ENCODE measurements around the gene SLF1. TPM values are rescaled to one million over a fixed set of nuclear protein-coding genes. Genes with fewer than 3 reads are reported as not detected.

The SLF1 gene
- total and polyA plus RNA-seq, 3 donors from 2014 or later: 12.0 to 49.4 (median 34.9) TPM

DNA sequence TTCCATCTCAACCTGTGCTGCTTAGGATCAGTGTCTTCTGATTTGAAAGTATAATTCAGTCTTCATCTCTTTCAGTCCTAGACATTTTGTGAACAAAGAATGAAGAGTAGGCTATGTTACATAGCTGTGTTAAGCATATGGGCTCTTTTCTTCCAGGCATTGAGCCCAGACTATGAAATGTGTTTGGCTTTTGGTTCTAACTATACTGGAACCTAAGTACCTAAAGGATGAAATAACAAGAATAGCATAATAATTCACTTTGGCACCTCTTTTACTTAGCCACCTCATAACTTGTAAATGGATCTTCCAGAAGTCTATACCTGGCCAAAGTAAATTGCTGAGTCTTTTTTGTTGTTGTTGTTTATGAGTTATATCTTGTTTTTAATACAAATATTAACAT is 71.4 kb downstream of the SLF1 start:
- no peak for DNase-seq
- no peak overlapping the region for H3K27ac ChIP-seq
- no peaks in the 10 kb centered on the region for H3K27me3 ChIP-seq
- H3K36me3 ChIP-seq (ENCODE audit: low read depth, missing control alignments): no peaks in the 10 kb centered on the region
- intact Hi-C loops (cut with DNase I; ENCODE audit: low total_unique reads): no loop called here
- H3K4me3 ChIP-seq: no peak overlapping the region
- H3K9me3 ChIP-seq: no peaks in the 10 kb centered on the region
- TF ChIP-seq, protein P1, sequence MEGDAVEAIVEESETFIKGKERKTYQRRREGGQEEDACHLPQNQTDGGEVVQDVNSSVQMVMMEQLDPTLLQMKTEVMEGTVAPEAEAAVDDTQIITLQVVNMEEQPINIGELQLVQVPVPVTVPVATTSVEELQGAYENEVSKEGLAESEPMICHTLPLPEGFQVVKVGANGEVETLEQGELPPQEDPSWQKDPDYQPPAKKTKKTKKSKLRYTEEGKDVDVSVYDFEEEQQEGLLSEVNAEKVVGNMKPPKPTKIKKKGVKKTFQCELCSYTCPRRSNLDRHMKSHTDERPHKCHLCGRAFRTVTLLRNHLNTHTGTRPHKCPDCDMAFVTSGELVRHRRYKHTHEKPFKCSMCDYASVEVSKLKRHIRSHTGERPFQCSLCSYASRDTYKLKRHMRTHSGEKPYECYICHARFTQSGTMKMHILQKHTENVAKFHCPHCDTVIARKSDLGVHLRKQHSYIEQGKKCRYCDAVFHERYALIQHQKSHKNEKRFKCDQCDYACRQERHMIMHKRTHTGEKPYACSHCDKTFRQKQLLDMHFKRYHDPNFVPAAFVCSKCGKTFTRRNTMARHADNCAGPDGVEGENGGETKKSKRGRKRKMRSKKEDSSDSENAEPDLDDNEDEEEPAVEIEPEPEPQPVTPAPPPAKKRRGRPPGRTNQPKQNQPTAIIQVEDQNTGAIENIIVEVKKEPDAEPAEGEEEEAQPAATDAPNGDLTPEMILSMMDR (IDR thresholded peaks at IDR 0.05): no peak
- no peak for TF ChIP-seq POLR2A (IDR thresholded peaks at IDR 0.05)
- H3K4me1 ChIP-seq: no peaks in the 10 kb centered on the region

DNA sequence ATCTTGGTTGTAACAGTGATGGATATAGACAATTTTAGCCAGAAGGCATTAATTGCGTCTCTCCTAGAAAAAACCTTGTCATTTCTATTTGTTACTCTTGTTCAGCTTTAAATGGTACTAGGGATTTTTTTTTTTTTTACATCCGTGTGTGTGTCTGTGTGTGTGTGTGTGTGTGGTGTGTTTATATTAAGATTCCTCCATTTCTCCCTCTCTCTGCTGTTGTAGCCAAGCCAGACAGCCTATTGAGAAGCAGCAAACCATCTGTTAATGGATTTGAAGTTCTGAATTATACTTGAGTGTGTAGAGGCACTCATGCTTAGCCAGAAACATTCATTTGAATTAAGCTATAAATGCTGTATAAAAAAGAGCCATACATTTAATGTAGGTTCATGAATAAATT is 72.3 kb downstream of the SLF1 start:
- no peak overlapping the region for H3K4me3 ChIP-seq
- intact Hi-C loops (cut with DNase I; ENCODE audit: low total_unique reads): no loop called here
- TF ChIP-seq, protein P1 (IDR thresholded peaks at IDR 0.05): no peak
- TF ChIP-seq POLR2A (IDR thresholded peaks at IDR 0.05): no peak
- no peaks in the 10 kb centered on the region for H3K9me3 ChIP-seq
- H3K36me3 ChIP-seq (ENCODE audit: low read depth, missing control alignments): no peaks in the 10 kb centered on the region
- H3K27me3 ChIP-seq: no peaks in the 10 kb centered on the region
- WGBS, 2 donors: 67 to 70% methylated on average over 2 of the region's 2 CpGs
- DNase-seq: no peak
- H3K27ac ChIP-seq: peak overlapping the region in 1 of 2 donors; percentile 4
- H3K4me1 ChIP-seq: no peaks in the 10 kb centered on the region

DNA sequence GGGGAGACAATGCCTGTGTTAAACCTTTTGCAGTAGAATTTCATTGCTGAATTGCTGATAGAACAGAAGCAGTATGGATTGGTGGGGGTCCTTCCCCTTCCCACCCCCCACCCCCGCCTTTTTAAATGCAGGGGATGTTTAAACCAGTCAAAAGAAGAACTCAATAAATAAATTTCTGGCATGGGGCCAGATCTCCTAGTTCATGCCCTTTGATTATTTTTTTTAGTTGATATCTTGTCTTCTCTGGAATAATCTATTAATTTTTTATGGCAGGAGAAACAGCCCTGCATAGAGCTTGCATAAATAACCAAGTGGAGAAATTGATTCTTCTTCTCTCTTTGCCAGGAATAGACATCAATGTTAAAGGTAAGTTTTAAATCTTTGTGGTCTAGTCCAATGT is 72.8 kb downstream of the SLF1 start:
- no peak for DNase-seq
- Histone ChIP-seq H3K27ac (peak overlapping the region in 1 of 2 donors; percentile 4), H3K9me3 (no peaks in the 10 kb centered on the region), H3K4me3 (no peak overlapping the region), H3K36me3 (ENCODE audit: low read depth, missing control alignments) (no peaks in the 10 kb centered on the region), H3K27me3 (no peaks in the 10 kb centered on the region), H3K4me1 (no peaks in the 10 kb centered on the region)
- TF ChIP-seq, protein P1 (IDR thresholded peaks at IDR 0.05): no peak
- no peak for TF ChIP-seq POLR2A (IDR thresholded peaks at IDR 0.05)
- intact Hi-C loops (cut with DNase I; ENCODE audit: low total_unique reads): no loop called here
- 89 to 100% methylated on average over 1 of the region's 1 CpG for WGBS, 2 donors

DNA sequence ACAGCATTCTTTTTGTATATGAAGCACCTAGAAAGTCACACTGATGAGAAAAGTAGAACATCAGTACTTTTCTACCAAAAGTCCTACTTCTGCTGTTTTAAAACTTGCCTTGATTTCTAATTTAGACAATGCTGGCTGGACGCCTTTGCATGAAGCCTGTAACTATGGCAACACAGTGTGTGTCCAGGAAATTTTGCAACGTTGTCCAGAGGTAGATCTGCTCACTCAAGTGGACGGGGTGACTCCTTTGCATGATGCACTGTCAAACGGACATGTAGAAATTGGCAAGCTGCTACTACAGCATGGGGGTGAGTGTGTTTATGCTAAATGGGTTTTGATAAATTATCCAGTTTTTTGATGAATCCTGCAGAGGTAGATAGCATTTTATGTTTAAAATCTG is 73.5 kb downstream of the SLF1 start:
- no peaks in the 10 kb centered on the region for H3K36me3 ChIP-seq (ENCODE audit: low read depth, missing control alignments)
- peak; percentile 29 for DNase-seq
- intact Hi-C loops (cut with DNase I; ENCODE audit: low total_unique reads): no loop called here
- TF ChIP-seq POLR2A (IDR thresholded peaks at IDR 0.05): no peak
- TF ChIP-seq, protein P1 (IDR thresholded peaks at IDR 0.05): no peak
- H3K4me3 ChIP-seq: no peak overlapping the region
- no peaks in the 10 kb centered on the region for H3K4me1 ChIP-seq
- WGBS, 2 donors: 36 to 43% methylated on average over 4 of the region's 4 CpGs
- H3K27ac ChIP-seq: no peak overlapping the region
- no peaks in the 10 kb centered on the region for H3K27me3 ChIP-seq
- no peaks in the 10 kb centered on the region for H3K9me3 ChIP-seq

DNA sequence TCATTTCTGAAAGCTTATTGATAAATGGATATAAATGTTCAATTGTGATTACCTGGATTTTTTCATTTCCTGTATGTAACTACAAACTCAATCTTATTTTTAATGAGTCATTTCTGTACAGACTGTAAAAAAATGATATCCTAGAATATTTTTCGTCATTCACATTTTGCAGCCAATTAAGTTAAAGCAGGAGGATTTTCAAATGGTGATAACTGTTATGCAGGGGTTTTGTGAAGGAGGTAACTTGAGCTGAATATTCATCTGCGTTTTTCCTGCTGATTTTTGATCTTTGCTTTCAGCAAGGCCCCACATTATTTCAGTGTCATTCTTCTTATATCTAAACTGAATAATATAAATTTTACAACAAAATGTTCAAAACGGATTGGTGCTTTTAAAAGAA is 74.1 kb downstream of the SLF1 start:
- no peak overlapping the region for H3K27ac ChIP-seq
- 82% methylated on average over 3 of the region's 3 CpGs for WGBS, 2 donors
- intact Hi-C loops (cut with DNase I; ENCODE audit: low total_unique reads): no loop called here
- DNase-seq: no peak
- no peaks in the 10 kb centered on the region for H3K4me1 ChIP-seq
- H3K36me3 ChIP-seq (ENCODE audit: low read depth, missing control alignments): no peaks in the 10 kb centered on the region
- H3K4me3 ChIP-seq: no peak overlapping the region
- no peak for TF ChIP-seq POLR2A (IDR thresholded peaks at IDR 0.05)
- TF ChIP-seq, protein P1 (IDR thresholded peaks at IDR 0.05): no peak
- no peaks in the 10 kb centered on the region for H3K9me3 ChIP-seq
- no peaks in the 10 kb centered on the region for H3K27me3 ChIP-seq

Measured in testis (tissue), 3 donors.